Measurements from ENCODE around the gene B3GNT4.

The B3GNT4 gene

DNA sequence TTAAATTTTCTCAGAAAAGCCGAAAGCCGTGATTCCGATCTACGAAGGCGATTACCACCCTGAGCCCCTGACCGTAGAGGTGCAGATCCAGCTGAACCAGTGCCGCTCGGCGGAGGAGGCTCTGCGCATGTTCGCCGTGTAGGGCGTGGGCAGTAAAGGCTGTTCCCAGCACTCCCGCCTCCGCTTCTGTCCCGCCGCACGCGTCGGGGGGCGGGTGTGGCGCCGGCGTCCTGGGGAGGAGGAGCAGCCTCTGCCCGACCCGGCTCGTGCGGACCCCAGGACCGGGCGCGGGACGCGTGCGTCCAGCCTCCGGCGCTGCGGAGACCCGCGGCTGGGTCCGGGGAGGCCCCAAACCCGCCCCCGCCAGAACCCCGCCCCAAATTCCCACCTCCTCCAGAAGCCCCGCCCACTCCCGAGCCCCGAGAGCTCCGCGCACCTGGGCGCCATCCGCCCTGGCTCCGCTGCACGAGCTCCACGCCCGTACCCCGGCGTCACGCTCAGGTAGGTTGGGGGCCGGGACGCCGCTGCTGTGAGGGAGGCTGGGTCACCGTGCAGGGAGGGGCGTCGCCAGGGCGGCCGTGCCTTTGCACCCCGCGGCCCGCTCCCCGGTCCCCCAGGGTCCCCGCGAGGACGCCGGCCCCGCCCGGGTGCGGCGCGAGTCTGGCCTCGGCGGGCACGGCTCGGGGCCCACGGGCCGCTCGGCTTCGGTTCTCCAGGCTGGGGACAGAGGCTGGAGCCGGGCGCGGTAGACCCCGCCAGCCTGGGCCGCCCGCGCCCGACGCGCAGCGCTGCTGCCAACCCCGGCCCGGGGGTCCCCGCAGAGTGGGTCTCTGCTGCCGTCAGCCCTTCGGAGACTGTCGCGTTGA, at the start of gene B3GNT4:
B3GNT4 (plus strand) TSS at position 409 of the 866 bp plus-strand sequence. CDS start 910 bp downstream, outside the sequence.
- CTCF ChIA-PET, result interaction anchor here (0.9 to 1.3 kb wide), 3 partner anchors 9 to 152 kb away, joined by 3 to 4 read pairs (median 3); no protein-coding TSS in a partner anchor
- H3K36me3 Mint-ChIP-seq, result peaks cover 10% of the 10 kb centered on the region
- peaks cover 16% of the 10 kb centered on the region for H3K4me1 Mint-ChIP-seq
- peak; percentile 82 for DNase-seq
- H3K4me3 Mint-ChIP-seq, result peak within 1 kb of the TSS; percentile 76
- no peak within 1 kb of the TSS for H3K27ac Mint-ChIP-seq
- H3K9me3 Mint-ChIP-seq, result no peaks in the 10 kb centered on the region
- peaks cover 67% of the 10 kb centered on the region for H3K27me3 Mint-ChIP-seq

GRCh38 chr12:122155705-122156104, 47.8 kb upstream of the B3GNT4 start:
- Mint-ChIP-seq H3K36me3 (no peaks in the 10 kb centered on the region), H3K9me3 (no peaks in the 10 kb centered on the region), H3K4me1 (no peaks in the 10 kb centered on the region), H3K4me3 (no peak overlapping the region), H3K27me3 (peaks cover 16% of the 10 kb centered on the region), H3K27ac (no peak overlapping the region)
- DNase-seq, result no peak
- CTCF ChIA-PET, result interaction anchor here (0.6 kb wide), 1 partner anchor 9 kb away, joined by 3 read pairs; no protein-coding TSS in a partner anchor

GRCh38 chr12:122158700-122159285, 44.7 kb upstream of the B3GNT4 start:
- CTCF ChIA-PET, result interaction anchor here (1.1 to 1.7 kb wide), 2 partner anchors 34 to 104 kb away, joined by 3 to 4 read pairs; no protein-coding TSS in a partner anchor
- no peak overlapping the region for H3K27ac Mint-ChIP-seq
- no peak overlapping the region for H3K4me3 Mint-ChIP-seq

GRCh38 chr12:122159882-122160281, 43.6 kb upstream of the B3GNT4 start:
- H3K4me3 Mint-ChIP-seq, result no peak overlapping the region
- peaks cover 10% of the 10 kb centered on the region for H3K27me3 Mint-ChIP-seq
- no peaks in the 10 kb centered on the region for H3K36me3 Mint-ChIP-seq
- CTCF ChIA-PET, result interaction anchor here (1.1 kb wide), 1 partner anchor 33 kb away, joined by 3 read pairs; no protein-coding TSS in a partner anchor
- H3K27ac Mint-ChIP-seq, result no peak overlapping the region
- DNase-seq, result no peak
- peaks cover 11% of the 10 kb centered on the region for H3K4me1 Mint-ChIP-seq
- H3K9me3 Mint-ChIP-seq, result no peaks in the 10 kb centered on the region

More at GRCh38 chr12:122158700-122159285, 44.7 kb upstream of the B3GNT4 start:
- no peak for DNase-seq
- Mint-ChIP-seq H3K9me3 (no peaks in the 10 kb centered on the region), H3K27me3 (peaks cover 9% of the 10 kb centered on the region), H3K36me3 (no peaks in the 10 kb centered on the region), H3K4me1 (peaks cover 11% of the 10 kb centered on the region)

DNA sequence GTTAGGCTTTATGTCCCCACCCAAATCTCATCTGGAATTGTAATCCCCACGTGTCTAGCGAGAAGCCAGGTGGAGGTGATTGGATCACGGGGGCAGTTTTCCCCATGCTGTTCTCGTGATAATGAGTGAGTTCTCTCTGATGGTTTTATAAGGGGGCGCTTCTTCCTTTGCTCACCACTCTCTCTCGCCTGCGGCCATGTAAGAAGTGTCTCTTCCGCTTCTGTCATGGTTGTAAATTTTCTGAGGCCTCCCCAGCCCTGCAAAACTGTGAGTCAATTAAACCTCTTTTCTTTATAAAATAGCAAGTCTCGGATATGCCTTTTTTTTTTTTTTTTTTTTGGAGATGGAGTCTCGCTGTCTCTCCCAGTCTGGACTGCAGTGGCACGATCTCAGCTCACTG, 42.7 kb upstream of the B3GNT4 start:
- CTCF ChIA-PET, result interaction anchor here (0.7 kb wide), 1 partner anchor 12 kb away, joined by 3 read pairs; no protein-coding TSS in a partner anchor
- Mint-ChIP-seq H3K4me3 (no peak overlapping the region), H3K36me3 (no peaks in the 10 kb centered on the region), H3K27me3 (peaks cover 13% of the 10 kb centered on the region), H3K9me3 (no peaks in the 10 kb centered on the region), H3K4me1 (peaks cover 11% of the 10 kb centered on the region), H3K27ac (no peak overlapping the region)
- DNase-seq, result no peak

GRCh38 chr12:122161682-122162081, 41.8 kb upstream of the B3GNT4 start:
- CTCF ChIA-PET, result interaction anchor here (0.7 kb wide), 1 partner anchor 13 kb away, joined by 3 read pairs; no protein-coding TSS in a partner anchor

GRCh38 chr12:122162976-122163375, 40.5 kb upstream of the B3GNT4 start:
- Mint-ChIP-seq H3K27me3 (peaks cover 21% of the 10 kb centered on the region), H3K27ac (no peak overlapping the region), H3K9me3 (no peaks in the 10 kb centered on the region), H3K4me3 (no peak overlapping the region), H3K36me3 (no peaks in the 10 kb centered on the region), H3K4me1 (peaks cover 11% of the 10 kb centered on the region)
- CTCF ChIA-PET, result interaction anchor here (0.6 to 0.9 kb wide), 2 partner anchors 12 to 28 kb away, joined by 3 to 4 read pairs; no protein-coding TSS in a partner anchor
- no peak for DNase-seq

More at GRCh38 chr12:122161682-122162081, 41.8 kb upstream of the B3GNT4 start:
- Mint-ChIP-seq H3K4me1 (peaks cover 11% of the 10 kb centered on the region), H3K27ac (no peak overlapping the region), H3K36me3 (no peaks in the 10 kb centered on the region), H3K9me3 (no peaks in the 10 kb centered on the region), H3K27me3 (peaks cover 15% of the 10 kb centered on the region), H3K4me3 (no peak overlapping the region)
- DNase-seq, result no peak

GRCh38 chr12:122166422-122167349, 36.8 kb upstream of the B3GNT4 start:
- no peak overlapping the region for H3K27ac Mint-ChIP-seq
- H3K9me3 Mint-ChIP-seq, result no peaks in the 10 kb centered on the region
- no peak for DNase-seq
- H3K36me3 Mint-ChIP-seq, result no peaks in the 10 kb centered on the region
- no peak overlapping the region for H3K4me3 Mint-ChIP-seq
- CTCF ChIA-PET, result interaction anchor here (0.7 to 1.9 kb wide), 3 partner anchors 24 to 43 kb away, joined by 3 to 6 read pairs (median 3); no protein-coding TSS in a partner anchor
- H3K27me3 Mint-ChIP-seq, result peaks cover 25% of the 10 kb centered on the region
- peaks cover 8% of the 10 kb centered on the region for H3K4me1 Mint-ChIP-seq

DNA sequence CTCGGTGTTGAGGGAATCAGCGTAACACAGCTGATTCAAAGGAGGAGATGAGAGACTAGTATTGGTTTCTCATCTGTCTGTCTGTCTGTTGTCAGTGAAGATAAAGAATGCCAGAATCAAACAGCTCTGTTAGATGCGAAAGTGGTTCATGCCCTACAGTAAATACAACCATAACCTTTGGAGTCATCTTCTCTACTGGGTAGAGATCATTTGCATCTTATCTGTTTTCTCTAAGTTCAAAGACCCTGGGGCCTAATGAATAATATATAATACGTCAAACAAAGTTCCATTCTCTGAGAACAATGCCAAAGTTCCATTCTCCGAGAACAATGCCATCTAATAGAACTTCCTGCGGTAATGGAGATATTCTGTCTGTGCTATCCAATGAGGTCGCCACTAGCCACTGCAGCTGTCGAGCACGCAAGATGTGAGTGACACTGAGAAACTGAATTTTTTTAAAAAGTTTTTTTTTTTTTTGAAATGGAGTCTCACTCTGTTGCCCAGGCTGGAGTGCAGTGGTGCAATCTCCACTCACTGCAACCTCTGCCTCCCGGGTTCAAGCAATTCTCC, 36.1 kb upstream of the B3GNT4 start:
- Mint-ChIP-seq H3K4me1 (peaks cover 2% of the 10 kb centered on the region), H3K9me3 (no peaks in the 10 kb centered on the region), H3K4me3 (no peak overlapping the region), H3K27me3 (peaks cover 26% of the 10 kb centered on the region), H3K36me3 (no peaks in the 10 kb centered on the region), H3K27ac (no peak overlapping the region)
- DNase-seq, result no peak
- CTCF ChIA-PET, result interaction anchor here (1.2 to 1.9 kb wide), 2 partner anchors 24 to 44 kb away, joined by 3 to 6 read pairs; no protein-coding TSS in a partner anchor

DNA sequence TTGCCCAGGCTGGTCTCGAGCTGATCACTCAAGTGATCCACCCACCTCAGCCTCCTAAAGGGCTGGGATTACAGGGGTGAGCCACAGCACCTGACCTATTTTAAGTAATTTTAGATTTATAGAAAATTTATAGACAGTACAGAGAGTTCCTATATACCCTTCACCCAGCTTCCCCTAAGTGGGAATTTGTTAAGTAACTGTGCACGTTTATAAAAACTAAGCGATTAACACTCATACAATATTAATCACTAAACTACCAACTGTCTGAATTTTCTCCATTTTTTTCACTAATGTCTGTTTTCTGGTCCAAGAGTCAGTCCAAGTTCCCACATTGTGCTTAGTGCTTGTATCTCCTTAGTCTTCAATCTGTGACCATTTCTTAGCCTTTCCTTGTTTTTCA, 35.0 kb upstream of the B3GNT4 start:
- H3K4me3 Mint-ChIP-seq, result no peak overlapping the region
- DNase-seq, result no peak
- no peaks in the 10 kb centered on the region for H3K4me1 Mint-ChIP-seq
- H3K27me3 Mint-ChIP-seq, result peaks cover 29% of the 10 kb centered on the region
- no peaks in the 10 kb centered on the region for H3K36me3 Mint-ChIP-seq
- H3K9me3 Mint-ChIP-seq, result no peaks in the 10 kb centered on the region
- H3K27ac Mint-ChIP-seq, result no peak overlapping the region
- CTCF ChIA-PET, result no interaction called here

- Mint-ChIP-seq H3K9me3 (no peaks in the 10 kb centered on the region), H3K36me3 (no peaks in the 10 kb centered on the region), H3K27me3 (peaks cover 42% of the 10 kb centered on the region), H3K27ac (no peak overlapping the region), H3K4me3 (no peak overlapping the region), H3K4me1 (no peaks in the 10 kb centered on the region)
- no peak for DNase-seq
- CTCF ChIA-PET, result interaction anchor here (0.6 kb wide), 1 partner anchor 123 kb away, joined by 3 read pairs; no protein-coding TSS in a partner anchor
Observed at GRCh38 chr12:122171399-122171798, 32.1 kb upstream of the B3GNT4 start.

DNA sequence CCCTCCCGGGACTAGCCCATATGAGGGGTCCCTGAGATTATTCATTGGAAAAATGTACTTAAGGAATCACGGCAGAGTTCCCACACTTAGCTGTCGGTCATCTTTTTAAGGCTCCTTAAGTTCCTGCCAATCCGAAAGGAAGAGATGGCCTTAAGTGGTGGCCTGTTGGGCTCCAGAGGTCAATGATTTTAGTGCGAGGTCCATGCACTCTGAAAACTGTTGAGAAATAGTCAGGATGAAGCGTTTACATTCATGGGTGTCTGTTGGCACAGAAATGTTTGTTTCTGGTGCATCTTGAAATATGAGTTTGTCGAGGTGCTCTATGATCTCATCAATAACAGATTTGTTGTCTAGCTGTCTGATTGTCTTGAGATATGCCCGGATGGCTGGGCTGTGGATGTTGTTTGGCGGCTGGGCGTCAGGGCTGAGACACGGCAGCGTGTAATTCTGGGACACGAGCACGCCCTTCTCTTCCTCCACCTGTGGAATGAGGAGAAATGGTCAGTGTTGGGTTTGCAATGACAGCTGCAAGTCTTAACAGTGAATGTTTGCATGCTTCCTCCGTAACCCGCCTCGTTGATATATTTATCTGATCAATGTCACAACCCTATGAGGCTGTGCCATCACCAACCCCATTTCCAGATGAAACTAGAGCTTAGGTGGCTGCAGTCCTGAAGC, 31.1 kb upstream of the B3GNT4 start:
- H3K4me3 Mint-ChIP-seq, result no peak overlapping the region
- CTCF ChIA-PET, result no interaction called here
- peaks cover 34% of the 10 kb centered on the region for H3K27me3 Mint-ChIP-seq
- DNase-seq, result no peak
- H3K36me3 Mint-ChIP-seq, result no peaks in the 10 kb centered on the region
- no peak overlapping the region for H3K27ac Mint-ChIP-seq
- H3K9me3 Mint-ChIP-seq, result no peaks in the 10 kb centered on the region
- H3K4me1 Mint-ChIP-seq, result no peaks in the 10 kb centered on the region

Measured in activated naive CD4-positive, alpha-beta T cell treated with anti-CD3 and anti-CD28 coated beads, Interleukin-2, amount 10 ng/mL, durations not matched to agents 7 days and 5 days (primary cell).